K562 (cell line): ENCODE measurements around the gene SLC22A15.

Source experiments
- BRF1 ChIP-seq: IDR thresholded peaks from 3 replicates; pipeline ENCODE4 v1.6.1; 2011; ENCODE audit warnings: borderline replicate concordance, mild to moderate bottlenecking; ENCODE audit not compliant: insufficient read length; ENCODE audit errors: extremely low read depth
- EHMT2 ChIP-seq: fragments of 450-650 bp; IDR thresholded peaks from 2 replicates; pipeline ENCODE4 v1.6.1; 2018; ENCODE audit warnings: antibody characterized with exemption
- EZH2 ChIP-seq: IDR thresholded peaks from 2 replicates; pipeline ENCODE4 v1.6.1; 2012; ENCODE audit warnings: low read depth, mild to moderate bottlenecking, inconsistent platforms, low read length, borderline replicate concordance
- KDM4B ChIP-seq, 2 experiments: fragments of 450-650 bp in 1 of 2; sonication (generic) in 1 of 2; IDR thresholded peaks; 2 replicates each; pipeline ENCODE4 v1.6.1; 2016 to 2017; ENCODE audit warnings: borderline replicate concordance in 2 of 2, antibody characterized with exemption in 1 of 2, low read depth in 1 of 2, mild to moderate bottlenecking in 1 of 2
- NR1H2 ChIP-seq: sonication (generic); formaldehyde crosslinking; IDR thresholded peaks from 2 replicates; pipeline ENCODE4 v1.4.0; 2020; ENCODE audit warnings: mild to moderate bottlenecking, missing genetic modification reagents
- POLR2A ChIP-seq: fragments of 450-650 bp; conservative IDR thresholded peaks from 2 replicates; pipeline ENCODE4 v1.6.1; 2016
- POLR2AphosphoS5 ChIP-seq: IDR thresholded peaks from 2 replicates; pipeline ENCODE4 v1.6.1; 2011; ENCODE audit warnings: mild to moderate bottlenecking, low read depth, low read length, moderate library complexity; ENCODE audit not compliant: control insufficient read depth, insufficient read depth
- RAD21 ChIP-seq, 2 experiments: fragments of 250-450 bp in 1 of 2; fragments of 450-650 bp in 1 of 2; sonication (Bioruptor Pico) in 1 of 2; formaldehyde crosslinking in 1 of 2; IDR thresholded peaks in 1 of 2; conservative IDR thresholded peaks in 1 of 2; 2 replicates each; pipeline versions ENCODE4 v1.4.0 to v1.8.0; 2020 to 2022; ENCODE audit warnings: mild to moderate bottlenecking in 2 of 2, moderate library complexity in 1 of 2
- YY1 ChIP-seq, 3 experiments: IDR thresholded peaks; 2 replicates each; pipeline ENCODE4 v1.6.1; 2011; ENCODE audit warnings: low read length in 2 of 3, mild to moderate bottlenecking in 2 of 3, moderate library complexity in 2 of 3, borderline replicate concordance in 1 of 3, control low read depth in 1 of 3, low read depth in 1 of 3; ENCODE audit not compliant: insufficient read depth in 3 of 3, insufficient replicate concordance in 2 of 3, control insufficient read depth in 1 of 3, insufficient read length in 1 of 3; ENCODE audit errors: extremely low read depth in 1 of 3
- ZBTB17 ChIP-seq: fragments of 450-650 bp; formaldehyde crosslinking; IDR thresholded peaks from 2 replicates; pipeline ENCODE4 v1.4.0; 2020; ENCODE audit warnings: mild to moderate bottlenecking
- TF ChIP-seq, protein P1 (sequence below): sonication (generic); formaldehyde crosslinking; IDR thresholded peaks from 2 replicates; pipeline ENCODE4 v1.5.0; 2020; ENCODE audit warnings: missing genetic modification reagents
- TF ChIP-seq, protein P2 (sequence below), 3 experiments: IDR thresholded peaks in 2 of 3; conservative IDR thresholded peaks in 1 of 3; 2 replicates each; pipeline ENCODE4 v1.5.1; 2011 to 2012; ENCODE audit warnings: low read length in 3 of 3, mild to moderate bottlenecking in 3 of 3, control low read depth in 2 of 3, improper control_type of control experiment in 1 of 3, inconsistent platforms in 1 of 3, low read depth in 1 of 3, mixed read lengths in 1 of 3, moderate library complexity in 1 of 3; ENCODE audit not compliant: insufficient read depth in 2 of 3
- TF ChIP-seq, protein P3 (sequence below): fragments of 450-650 bp; IDR thresholded peaks from 2 replicates; pipeline ENCODE4 v1.6.1; 2016; ENCODE audit warnings: borderline replicate concordance

DNA sequence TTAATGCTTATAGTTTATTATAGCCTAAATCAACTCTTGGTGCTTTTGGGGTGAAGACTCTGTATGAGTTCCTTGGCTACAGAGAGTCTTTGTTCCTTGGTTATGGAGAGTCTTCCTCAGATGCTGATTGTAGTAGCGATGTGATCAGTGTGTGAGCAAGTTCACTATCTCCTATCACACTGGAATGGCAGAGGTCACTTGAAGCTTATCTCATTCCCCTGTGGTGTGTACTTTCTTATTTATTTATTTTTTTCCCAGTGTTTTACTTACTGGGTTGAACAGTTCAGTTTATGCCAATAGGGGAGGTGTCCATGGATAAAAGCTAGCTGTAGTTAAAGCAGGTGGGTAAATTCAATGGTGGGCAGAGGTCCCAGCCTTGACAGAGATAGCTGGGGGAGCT is 114.8 kb downstream of the SLC22A15 start:
- TF ChIP-seq EHMT2 (no peak), ZBTB17 (CRISPR knock-in tag) (no peak), BRF1 (no peak), POLR2A (no peak), EZH2 (no peak), POLR2AphosphoS5 (no peak), YY1 (IDR thresholded peaks at IDR 0.05; ENCODE audit: borderline replicate concordance in 1 of 3, control insufficient read depth in 1 of 3, extremely low read depth in 1 of 3, insufficient read depth in 3 of 3, insufficient read length in 1 of 3, insufficient replicate concordance in 2 of 3, low read depth in 1 of 3, low read length in 2 of 3) (no peak), RAD21 (CRISPR knock-in tag; conservative IDR thresholded peaks at IDR 0.05 in 1 of 2, IDR thresholded peaks at IDR 0.05 in 1 of 2) (no peak), NR1H2 (CRISPR knock-in tag) (no peak), KDM4B (IDR thresholded peaks at IDR 0.05; ENCODE audit: borderline replicate concordance in 2 of 2, low read depth in 1 of 2) (no peak)
- TF ChIP-seq, protein P1, sequence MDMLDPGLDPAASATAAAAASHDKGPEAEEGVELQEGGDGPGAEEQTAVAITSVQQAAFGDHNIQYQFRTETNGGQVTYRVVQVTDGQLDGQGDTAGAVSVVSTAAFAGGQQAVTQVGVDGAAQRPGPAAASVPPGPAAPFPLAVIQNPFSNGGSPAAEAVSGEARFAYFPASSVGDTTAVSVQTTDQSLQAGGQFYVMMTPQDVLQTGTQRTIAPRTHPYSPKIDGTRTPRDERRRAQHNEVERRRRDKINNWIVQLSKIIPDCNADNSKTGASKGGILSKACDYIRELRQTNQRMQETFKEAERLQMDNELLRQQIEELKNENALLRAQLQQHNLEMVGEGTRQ (CRISPR knock-in tag): no peak
- TF ChIP-seq, protein P2, sequence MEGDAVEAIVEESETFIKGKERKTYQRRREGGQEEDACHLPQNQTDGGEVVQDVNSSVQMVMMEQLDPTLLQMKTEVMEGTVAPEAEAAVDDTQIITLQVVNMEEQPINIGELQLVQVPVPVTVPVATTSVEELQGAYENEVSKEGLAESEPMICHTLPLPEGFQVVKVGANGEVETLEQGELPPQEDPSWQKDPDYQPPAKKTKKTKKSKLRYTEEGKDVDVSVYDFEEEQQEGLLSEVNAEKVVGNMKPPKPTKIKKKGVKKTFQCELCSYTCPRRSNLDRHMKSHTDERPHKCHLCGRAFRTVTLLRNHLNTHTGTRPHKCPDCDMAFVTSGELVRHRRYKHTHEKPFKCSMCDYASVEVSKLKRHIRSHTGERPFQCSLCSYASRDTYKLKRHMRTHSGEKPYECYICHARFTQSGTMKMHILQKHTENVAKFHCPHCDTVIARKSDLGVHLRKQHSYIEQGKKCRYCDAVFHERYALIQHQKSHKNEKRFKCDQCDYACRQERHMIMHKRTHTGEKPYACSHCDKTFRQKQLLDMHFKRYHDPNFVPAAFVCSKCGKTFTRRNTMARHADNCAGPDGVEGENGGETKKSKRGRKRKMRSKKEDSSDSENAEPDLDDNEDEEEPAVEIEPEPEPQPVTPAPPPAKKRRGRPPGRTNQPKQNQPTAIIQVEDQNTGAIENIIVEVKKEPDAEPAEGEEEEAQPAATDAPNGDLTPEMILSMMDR (IDR thresholded peaks at IDR 0.05 in 2 of 3, conservative IDR thresholded peaks at IDR 0.05 in 1 of 3; ENCODE audit: insufficient read depth in 2 of 3, low read depth in 1 of 3, low read length in 3 of 3): no peak
- TF ChIP-seq, protein P3, sequence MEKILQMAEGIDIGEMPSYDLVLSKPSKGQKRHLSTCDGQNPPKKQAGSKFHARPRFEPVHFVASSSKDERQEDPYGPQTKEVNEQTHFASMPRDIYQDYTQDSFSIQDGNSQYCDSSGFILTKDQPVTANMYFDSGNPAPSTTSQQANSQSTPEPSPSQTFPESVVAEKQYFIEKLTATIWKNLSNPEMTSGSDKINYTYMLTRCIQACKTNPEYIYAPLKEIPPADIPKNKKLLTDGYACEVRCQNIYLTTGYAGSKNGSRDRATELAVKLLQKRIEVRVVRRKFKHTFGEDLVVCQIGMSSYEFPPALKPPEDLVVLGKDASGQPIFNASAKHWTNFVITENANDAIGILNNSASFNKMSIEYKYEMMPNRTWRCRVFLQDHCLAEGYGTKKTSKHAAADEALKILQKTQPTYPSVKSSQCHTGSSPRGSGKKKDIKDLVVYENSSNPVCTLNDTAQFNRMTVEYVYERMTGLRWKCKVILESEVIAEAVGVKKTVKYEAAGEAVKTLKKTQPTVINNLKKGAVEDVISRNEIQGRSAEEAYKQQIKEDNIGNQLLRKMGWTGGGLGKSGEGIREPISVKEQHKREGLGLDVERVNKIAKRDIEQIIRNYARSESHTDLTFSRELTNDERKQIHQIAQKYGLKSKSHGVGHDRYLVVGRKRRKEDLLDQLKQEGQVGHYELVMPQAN: no peak
